K562 (cell line): ENCODE data around the gene INTS4. TPM values are rescaled to one million over a fixed set of nuclear protein-coding genes. Genes with fewer than 3 reads are reported as not detected.

Experiments
- ARID2 ChIP-seq: fragments of 450-650 bp; IDR thresholded peaks from 2 replicates; pipeline ENCODE4 v1.6.1; 2017; ENCODE audit warnings: antibody characterized with exemption, mild to moderate bottlenecking
- ATF3 ChIP-seq, 2 experiments: fragments of 450-650 bp in 1 of 2; sonication (generic) in 1 of 2; formaldehyde crosslinking in 1 of 2; IDR thresholded peaks in 1 of 2; conservative IDR thresholded peaks in 1 of 2; 2 replicates each; pipeline versions ENCODE4 v1.6.1 to v1.8.1; 2016 to 2023; ENCODE audit warnings: mild to moderate bottlenecking in 2 of 2, moderate library complexity in 2 of 2, inconsistent platforms in 1 of 2, missing genetic modification reagents in 1 of 2
- BRD9 ChIP-seq: fragments of 450-650 bp; IDR thresholded peaks from 2 replicates; pipeline ENCODE4 v1.6.1; 2018; ENCODE audit warnings: low read depth; ENCODE audit not compliant: partially characterized antibody
- ESRRA ChIP-seq: fragments of 450-650 bp; IDR thresholded peaks from 2 replicates; pipeline ENCODE4 v1.6.1; 2014; ENCODE audit warnings: low read depth, mild to moderate bottlenecking, moderate library complexity, borderline replicate concordance
- ETV5 ChIP-seq: sonication (generic); formaldehyde crosslinking; IDR thresholded peaks from 2 replicates; pipeline ENCODE4 v1.4.0; 2020; ENCODE audit warnings: low read depth, mild to moderate bottlenecking, missing genetic modification reagents
- FOSL1 ChIP-seq: fragments of 200-800 bp; sonication (Bioruptor generic); conservative IDR thresholded peaks from 2 replicates; pipeline ENCODE4 v1.6.1; 2016; ENCODE audit warnings: missing genetic modification characterization, missing compliant biosample characterization
- HDAC8 ChIP-seq: fragments of 450-650 bp; IDR thresholded peaks from 2 replicates; pipeline ENCODE4 v1.6.1; 2016; ENCODE audit warnings: mild to moderate bottlenecking, missing genetic modification characterization, moderate library complexity, missing compliant biosample characterization
- JUND ChIP-seq, 2 experiments: IDR thresholded peaks; 2 replicates in 1 of 2; 3 replicates in 1 of 2; pipeline ENCODE4 v1.6.1; 2011; ENCODE audit warnings: borderline replicate concordance in 2 of 2, low read depth in 2 of 2, low read length in 2 of 2, improper control_type of control experiment in 1 of 2, missing biosample characterization in 1 of 2, missing genetic modification characterization in 1 of 2, missing genetic modification reagents in 1 of 2
- MAX ChIP-seq: sonication (generic); formaldehyde crosslinking; IDR thresholded peaks from 2 replicates; pipeline ENCODE4 v1.9.0; 2022; ENCODE audit warnings: mild to moderate bottlenecking, missing genetic modification reagents
- MTA3 ChIP-seq: fragments of 450-650 bp; formaldehyde crosslinking; IDR thresholded peaks from 2 replicates; pipeline ENCODE4 v1.6.1; 2017; ENCODE audit warnings: mild to moderate bottlenecking, borderline replicate concordance
- STAT6 ChIP-seq: sonication (generic); formaldehyde crosslinking; IDR thresholded peaks from 2 replicates; pipeline ENCODE4 v1.8.1; 2023; ENCODE audit warnings: mild to moderate bottlenecking, missing genetic modification reagents
- YBX1 ChIP-seq: fragments of 450-650 bp; IDR thresholded peaks from 2 replicates; pipeline ENCODE4 v1.7.1; 2016; ENCODE audit warnings: mild to moderate bottlenecking
- YY1 ChIP-seq, 3 experiments: IDR thresholded peaks; 2 replicates each; pipeline ENCODE4 v1.6.1; 2011; ENCODE audit warnings: low read length in 2 of 3, mild to moderate bottlenecking in 2 of 3, moderate library complexity in 2 of 3, borderline replicate concordance in 1 of 3, control low read depth in 1 of 3, low read depth in 1 of 3; ENCODE audit not compliant: insufficient read depth in 3 of 3, insufficient replicate concordance in 2 of 3, control insufficient read depth in 1 of 3, insufficient read length in 1 of 3; ENCODE audit errors: extremely low read depth in 1 of 3
- ZKSCAN1 ChIP-seq: fragments of 150-350 bp; IDR thresholded peaks from 2 replicates; pipeline ENCODE4 v1.6.1; 2016; ENCODE audit warnings: low read depth, low read length
- ZNF197 ChIP-seq: fragments of 200-800 bp; sonication (Bioruptor generic); IDR thresholded peaks from 2 replicates; pipeline ENCODE4 v1.6.1; 2016; ENCODE audit warnings: low read depth, missing genetic modification characterization, missing compliant biosample characterization
- ZNF395 ChIP-seq: fragments of 200-800 bp; sonication (Bioruptor generic); IDR thresholded peaks from 2 replicates; pipeline ENCODE4 v1.6.1; 2017; ENCODE audit warnings: missing genetic modification characterization, missing compliant biosample characterization
- polyA plus RNA-seq, 8 experiments: library from polyadenylated mRNA; depleted of rRNA in 4 of 8; stranded (reverse) in 5 of 8; unstranded in 3 of 8; fragments of >200 nt; fragmentation: Nextera tagmentation in 2 of 8; fragmentation: Illumina TruSeq in 1 of 8; extraction: Ambion mirVana in 2 of 8; extraction: Trizol in 1 of 8; gene quantifications; 2 replicates each; pipeline versions ENCODE4 v1.2.1 to v1.2.3, GENCODE V29; 2011 to 2014; ENCODE audit warnings: inconsistent platforms in 1 of 8, missing spikeins in 1 of 8
- total RNA-seq, 7 experiments: library from RNA; depleted of rRNA in 6 of 7; stranded (reverse); fragments of >200 nt in 6 of 7; fragmentation: Illumina TruSeq in 2 of 7; extraction: Trizol in 2 of 7; gene quantifications; 2 replicates each; pipeline versions ENCODE4 v1.2.1 to v1.2.3, GENCODE V29; 2011 to 2021; ENCODE audit warnings: low replicate concordance in 1 of 7
- TF ChIP-seq, protein P1 (sequence below): sonication (generic); formaldehyde crosslinking; IDR thresholded peaks from 2 replicates; pipeline ENCODE4 v1.5.0; 2020; ENCODE audit warnings: missing genetic modification reagents
- TF ChIP-seq, protein P2 (sequence below): sonication (generic); formaldehyde crosslinking; IDR thresholded peaks from 2 replicates; pipeline ENCODE4 v1.9.0; 2022; ENCODE audit warnings: mild to moderate bottlenecking, missing genetic modification reagents

The INTS4 gene
- total and polyA plus RNA-seq, 9 of the 15 experiments (the other 6 are each of a cell fraction or from before 2014, with no cell fraction given), result 28.4 to 53.4 (median 44.5) TPM

DNA sequence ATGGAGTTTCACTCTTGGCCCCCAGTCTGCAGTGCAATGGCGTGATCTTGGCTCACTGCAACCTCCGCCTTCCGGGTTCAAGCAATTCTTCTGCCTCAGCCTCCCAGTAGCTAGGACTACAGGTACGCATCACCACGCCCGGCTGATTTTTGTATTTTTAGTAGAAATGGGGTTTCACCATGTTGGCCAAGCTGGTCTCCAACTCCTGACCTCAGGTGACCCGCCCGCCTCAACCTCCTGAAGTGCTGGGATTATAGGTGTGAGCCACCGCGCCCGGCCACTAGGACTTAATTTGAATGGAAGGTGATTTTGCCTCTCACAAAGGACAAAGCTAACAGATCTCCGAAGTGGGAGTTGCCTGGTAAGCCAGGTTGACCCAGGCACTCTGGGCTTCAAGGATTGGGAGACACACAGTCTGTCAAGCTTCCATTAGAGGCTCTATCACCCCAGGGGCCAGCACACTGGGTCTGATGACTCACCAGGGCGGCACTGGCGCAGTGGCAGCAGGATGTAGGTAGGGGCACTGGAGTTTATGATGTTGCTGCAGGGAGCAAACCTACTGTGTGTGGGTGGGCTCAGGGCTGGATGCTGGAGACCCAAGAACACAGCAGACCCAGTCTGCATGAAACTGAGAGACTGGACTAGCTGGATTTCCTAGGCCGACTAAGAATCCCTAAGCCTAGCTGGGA lies 46.4 kb upstream of the INTS4 start (continued):
- peak; percentile 67; the same call in 1 of the 2 replicates for TF ChIP-seq MTA3
- peak; percentile 52; the same call in 1 of the 2 replicates for TF ChIP-seq FOSL1 (tag)
- peak; percentile 64; the same call in 1 of the 2 replicates for TF ChIP-seq HDAC8 (tag)
- TF ChIP-seq ZKSCAN1, result peak; percentile 97
- no peak for TF ChIP-seq STAT6 (CRISPR knock-in tag)
- TF ChIP-seq ATF3 (IDR thresholded peaks at IDR 0.05), result peak; percentile 93
- TF ChIP-seq ATF3 (CRISPR knock-in tag; conservative IDR thresholded peaks at IDR 0.05), result peak; percentile 51; the same call in 1 of the 2 replicates
- TF ChIP-seq MAX (CRISPR knock-in tag), result peak; percentile 43; the same call in 1 of the 2 replicates
- TF ChIP-seq, protein P1, sequence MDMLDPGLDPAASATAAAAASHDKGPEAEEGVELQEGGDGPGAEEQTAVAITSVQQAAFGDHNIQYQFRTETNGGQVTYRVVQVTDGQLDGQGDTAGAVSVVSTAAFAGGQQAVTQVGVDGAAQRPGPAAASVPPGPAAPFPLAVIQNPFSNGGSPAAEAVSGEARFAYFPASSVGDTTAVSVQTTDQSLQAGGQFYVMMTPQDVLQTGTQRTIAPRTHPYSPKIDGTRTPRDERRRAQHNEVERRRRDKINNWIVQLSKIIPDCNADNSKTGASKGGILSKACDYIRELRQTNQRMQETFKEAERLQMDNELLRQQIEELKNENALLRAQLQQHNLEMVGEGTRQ (CRISPR knock-in tag), result no peak
- no peak for TF ChIP-seq BRD9
- peak; percentile 93 for TF ChIP-seq JUND (IDR thresholded peaks at IDR 0.05; ENCODE audit: borderline replicate concordance, low read depth, low read length)
- peak; percentile 80; the same call in 2 of the 3 replicates for TF ChIP-seq JUND (tag; IDR thresholded peaks at IDR 0.05; ENCODE audit: borderline replicate concordance, low read depth, low read length)
- TF ChIP-seq, protein P2, sequence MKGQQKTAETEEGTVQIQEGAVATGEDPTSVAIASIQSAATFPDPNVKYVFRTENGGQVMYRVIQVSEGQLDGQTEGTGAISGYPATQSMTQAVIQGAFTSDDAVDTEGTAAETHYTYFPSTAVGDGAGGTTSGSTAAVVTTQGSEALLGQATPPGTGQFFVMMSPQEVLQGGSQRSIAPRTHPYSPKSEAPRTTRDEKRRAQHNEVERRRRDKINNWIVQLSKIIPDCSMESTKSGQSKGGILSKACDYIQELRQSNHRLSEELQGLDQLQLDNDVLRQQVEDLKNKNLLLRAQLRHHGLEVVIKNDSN, result peak; percentile 17; the same call in 1 of the 2 replicates
- no peak for TF ChIP-seq ARID2
- TF ChIP-seq YBX1, result no peak
- TF ChIP-seq ZNF197, result no peak
- TF ChIP-seq ESRRA, result peak; percentile 58
- no peak for TF ChIP-seq ZNF395 (CRISPR knock-in tag)
- peak in 1 of 3 experiments; percentile 31 for TF ChIP-seq YY1 (IDR thresholded peaks at IDR 0.05; ENCODE audit: borderline replicate concordance in 1 of 3, control insufficient read depth in 1 of 3, extremely low read depth in 1 of 3, insufficient read depth in 3 of 3, insufficient read length in 1 of 3, insufficient replicate concordance in 2 of 3, low read depth in 1 of 3, low read length in 2 of 3)
- TF ChIP-seq ETV5, result 0 out of 2 replicates have a peak, but pooled peaks have one; percentile 18
